IPS DF 19.7 (cell line): ENCODE results near the gene CDK15.
"Not testable (repeated sequence)": the region's sequence is repeated elsewhere in the genome, so short reads cannot be mapped to it uniquely, and the experiment has no call there.

ENCODE experiments used
- DNase-seq: peaks from one replicate; pipeline ENCODE4 v3.0.0-alpha.2; 2013; ENCODE audit warnings: low read depth, low spot score

CDK15 gene

GRCh38 chr2:201828220-201828619, 21.9 kb downstream of the CDK15 start:
- DNase-seq: no peak

- DNase-seq: no peak
Observed at GRCh38 chr2:201830666-201831065, 24.3 kb downstream of the CDK15 start.

- no peak for DNase-seq
Observed at GRCh38 chr2:201831469-201831868, 25.1 kb downstream of the CDK15 start.

- no peak for DNase-seq
Observed at GRCh38 chr2:201833781-201834180, 27.4 kb downstream of the CDK15 start.

- DNase-seq: no peak
Observed at GRCh38 chr2:201835066-201835465, 28.7 kb downstream of the CDK15 start.

DNA sequence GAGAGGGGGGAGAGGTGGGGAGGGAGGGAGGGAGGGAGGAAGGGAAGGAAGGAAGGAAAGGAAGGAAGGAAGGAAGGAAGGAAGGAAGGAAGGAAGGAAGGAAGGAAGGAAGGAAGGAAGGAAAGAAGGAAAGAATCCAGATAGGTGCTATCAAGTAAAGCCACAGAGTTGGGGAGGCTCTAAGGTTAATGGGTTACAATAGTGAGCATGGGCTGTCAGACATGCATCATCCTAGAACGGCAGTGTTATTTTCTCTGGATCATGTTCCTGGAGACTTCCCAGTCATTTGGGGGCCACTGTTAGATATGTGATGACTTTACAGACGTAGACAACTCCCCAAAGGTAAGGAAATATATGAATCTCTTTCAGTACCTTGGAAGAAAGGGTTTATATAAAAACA, 31.1 kb downstream of the CDK15 start:
- DNase-seq: no peak

- no peak for DNase-seq
Observed at GRCh38 chr2:201837824-201838431, 31.6 kb downstream of the CDK15 start.

- DNase-seq: no peak
Observed at GRCh38 chr2:201839727-201840126, 33.4 kb downstream of the CDK15 start.

- no peak for DNase-seq
Observed at GRCh38 chr2:201840726-201841125, 34.4 kb downstream of the CDK15 start.

- no peak for DNase-seq
Observed at GRCh38 chr2:201842131-201842860, 36.0 kb downstream of the CDK15 start.

- not testable (repeated sequence) for DNase-seq
Observed at GRCh38 chr2:201844922-201845321, 38.6 kb downstream of the CDK15 start.

GRCh38 chr2:201847481-201847880, 41.1 kb downstream of the CDK15 start:
- DNase-seq: no peak

- no peak for DNase-seq
Observed at GRCh38 chr2:201852462-201852861, 46.1 kb downstream of the CDK15 start.

DNA sequence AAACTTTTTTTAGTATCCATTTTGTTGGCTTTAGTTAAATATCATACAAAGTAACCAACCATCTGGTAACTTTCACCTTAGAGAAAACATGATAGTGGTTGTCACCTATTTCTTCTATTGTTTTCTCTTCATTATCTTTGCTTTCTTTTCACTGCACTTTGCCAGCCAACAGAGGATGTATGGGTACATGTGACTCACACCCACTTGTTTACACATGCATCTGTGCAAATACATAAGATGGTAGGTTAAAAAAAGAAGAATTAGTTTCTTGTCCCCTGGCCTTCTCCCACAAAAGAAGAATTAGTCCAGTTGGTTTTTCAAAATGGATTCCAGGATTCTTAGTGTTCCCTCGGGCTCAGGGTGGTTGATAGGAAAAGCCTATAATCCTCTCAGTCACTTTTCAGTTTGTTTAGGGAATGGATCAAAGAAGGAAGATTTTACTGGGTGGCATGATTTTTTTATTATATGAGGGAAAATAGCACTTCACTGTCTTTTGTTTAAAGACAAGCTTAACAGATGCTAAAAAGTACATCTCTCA, 46.6 kb downstream of the CDK15 start:
- no peak for DNase-seq

DNA sequence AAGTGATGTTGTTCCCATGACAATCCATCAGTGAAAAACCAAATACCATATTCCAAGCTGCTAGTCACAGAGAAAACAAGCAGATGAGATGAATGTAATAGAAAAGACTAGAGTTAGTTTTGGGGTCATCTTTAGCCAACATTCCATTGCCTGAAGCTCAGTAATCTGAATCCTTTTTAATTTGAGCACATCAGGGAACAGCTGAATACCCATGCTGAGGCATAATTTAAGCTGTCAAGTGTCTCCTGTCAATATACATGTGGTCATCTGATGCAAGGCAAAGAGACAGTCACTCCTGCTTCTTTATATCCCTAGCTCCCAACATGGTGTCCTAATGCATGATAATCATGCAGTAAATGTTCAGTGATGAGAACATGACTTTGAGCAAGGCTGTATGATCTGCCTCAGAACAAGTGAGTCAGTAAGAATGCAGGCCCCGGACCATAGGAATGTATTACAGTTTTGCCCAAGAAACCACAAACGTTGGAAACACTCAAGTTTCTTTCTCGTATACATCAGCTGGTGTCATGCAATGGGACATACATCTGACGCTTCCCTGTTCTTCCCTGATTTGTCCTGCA, 48.0 kb downstream of the CDK15 start:
- DNase-seq: no peak

DNA sequence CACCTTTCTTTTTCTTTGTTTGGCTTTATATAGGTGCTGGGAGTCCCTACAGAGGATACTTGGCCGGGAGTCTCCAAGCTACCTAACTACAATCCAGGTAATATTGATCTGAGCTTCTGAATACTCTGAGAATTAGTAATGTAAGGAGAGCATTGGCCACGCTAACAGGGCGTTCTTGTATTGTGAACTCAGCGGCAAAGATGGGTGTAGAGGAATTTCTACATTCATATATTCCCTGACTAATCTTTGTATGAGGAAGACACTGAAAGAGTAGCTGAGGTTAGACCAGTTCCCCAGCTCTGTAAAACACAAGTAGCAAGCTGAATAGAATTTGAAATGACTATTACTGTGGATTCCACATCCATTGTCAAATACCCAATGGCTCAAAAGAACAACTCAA, 48.5 kb downstream of the CDK15 start:
- no peak for DNase-seq

- no peak for DNase-seq
Observed at GRCh38 chr2:201855356-201855755, 49.0 kb downstream of the CDK15 start.

DNA sequence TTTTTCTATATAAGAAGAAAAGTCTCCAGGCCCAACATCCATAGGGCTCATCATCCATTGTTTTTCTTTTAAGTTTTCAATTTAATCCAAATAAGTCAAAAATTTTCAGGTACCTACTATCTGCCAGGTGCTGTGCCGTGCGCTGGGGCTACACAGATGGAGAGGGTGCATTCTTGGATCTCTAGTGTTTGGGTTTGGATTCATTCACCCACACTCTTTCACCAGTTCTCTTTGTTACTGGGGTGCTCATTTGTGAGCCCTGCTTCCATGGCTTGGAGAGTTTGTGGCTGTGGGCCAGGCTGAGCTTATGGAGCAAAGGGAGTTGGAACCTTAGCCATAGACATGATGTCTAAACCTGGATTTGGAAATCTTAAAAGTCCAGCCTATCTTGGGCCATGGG, 51.0 kb downstream of the CDK15 start:
- DNase-seq: no peak

- peak; percentile 50 for DNase-seq
Observed at GRCh38 chr2:201858281-201859184, 52.2 kb downstream of the CDK15 start.

DNA sequence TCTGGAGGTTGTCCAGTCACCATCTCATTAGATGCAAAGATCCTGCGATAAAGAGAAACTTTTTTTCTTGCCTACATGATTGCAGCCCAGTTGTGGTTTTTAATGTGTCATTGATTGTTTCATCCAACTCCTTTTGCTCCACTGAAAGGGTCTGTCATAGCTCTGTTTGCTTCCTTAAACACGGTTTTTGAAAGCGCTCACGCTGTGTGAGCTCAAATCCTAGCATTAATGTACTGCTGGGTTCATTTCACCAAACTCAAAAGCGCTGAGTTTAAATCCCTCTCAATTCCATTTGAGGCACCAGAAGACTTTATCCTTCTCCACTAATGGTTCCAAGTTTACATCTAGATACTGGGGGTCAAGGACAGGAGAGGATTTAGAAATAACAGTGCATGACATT, 53.6 kb downstream of the CDK15 start:
- DNase-seq: no peak

- peak; percentile 61 for DNase-seq
Observed at GRCh38 chr2:201860636-201861066, 54.3 kb downstream of the CDK15 start.

GRCh38 chr2:201862843-201863242, 56.5 kb downstream of the CDK15 start:
- no peak for DNase-seq
